GM23248 (cell line): Measurements from ENCODE around the gene SMOC2. TPM values are rescaled to one million over a fixed set of nuclear protein-coding genes. Genes with fewer than 3 reads are reported as not detected.

Experiments used
- DNase-seq: peaks from one replicate; pipeline ENCODE4 v3.0.0-alpha.2; 2015
- H2AFZ ChIP-seq: fragments of 200-600 bp; sonication (generic); 2 replicates; pipeline ENCODE4 v1.6.1; 2016; ENCODE audit warnings: antibody characterized with exemption
- H3F3A ChIP-seq: fragments of 200-600 bp; sonication (generic); 2 replicates; pipeline ENCODE4 v1.6.1; 2016; ENCODE audit warnings: mild to moderate bottlenecking, antibody characterized with exemption, mixed run types; ENCODE audit not compliant: insufficient read depth
- H3K27ac ChIP-seq: fragments of 200-600 bp; sonication (generic); 2 replicates; pipeline ENCODE4 v1.5.1; 2016; ENCODE audit warnings: mild to moderate bottlenecking
- H3K27me3 ChIP-seq: fragments of 200-600 bp; sonication (generic); replicated peaks from 2 replicates; pipeline ENCODE4 v1.6.1; 2016; ENCODE audit warnings: mild to moderate bottlenecking; ENCODE audit not compliant: insufficient read depth
- H3K36me3 ChIP-seq: fragments of 200-600 bp; sonication (generic); 2 replicates; pipeline ENCODE4 v1.6.1; 2016; ENCODE audit warnings: low read depth, mild to moderate bottlenecking
- H3K4me1 ChIP-seq: fragments of 200-600 bp; sonication (generic); 2 replicates; pipeline ENCODE4 v1.6.1; 2016; ENCODE audit warnings: mild to moderate bottlenecking; ENCODE audit not compliant: insufficient read depth
- H3K4me2 ChIP-seq: fragments of 200-600 bp; sonication (generic); one replicate; pipeline ENCODE4 v1.6.1; 2016; ENCODE audit warnings: mild to moderate bottlenecking; ENCODE audit not compliant: unreplicated experiment
- H3K4me3 ChIP-seq: fragments of 200-600 bp; sonication (generic); 2 replicates; pipeline ENCODE4 v1.5.1; 2016; ENCODE audit warnings: mild to moderate bottlenecking
- H3K79me2 ChIP-seq: fragments of 200-600 bp; sonication (generic); 2 replicates; pipeline ENCODE4 v1.6.1; 2016; ENCODE audit warnings: mild to moderate bottlenecking; ENCODE audit not compliant: insufficient read depth
- H3K9ac ChIP-seq: fragments of 200-600 bp; sonication (generic); 2 replicates; pipeline ENCODE4 v1.6.1; 2016; ENCODE audit warnings: mild to moderate bottlenecking
- H3K9me2 ChIP-seq: fragments of 200-600 bp; sonication (generic); 2 replicates; pipeline ENCODE4 v1.6.1; 2016; ENCODE audit warnings: mixed run types, mild to moderate bottlenecking, moderate library complexity; ENCODE audit not compliant: insufficient read depth
- H3K9me3 ChIP-seq: fragments of 200-600 bp; sonication (generic); one replicate; pipeline ENCODE4 v1.6.1; 2017; ENCODE audit warnings: low read depth
- H4K20me1 ChIP-seq: fragments of 200-600 bp; sonication (generic); 2 replicates; pipeline ENCODE4 v1.6.0; 2016; ENCODE audit not compliant: insufficient read depth
- EZH2 ChIP-seq: fragments of 200-600 bp; sonication (generic); IDR thresholded peaks from 2 replicates; pipeline ENCODE4 v1.6.1; 2018; ENCODE audit warnings: antibody characterized with exemption, mild to moderate bottlenecking; ENCODE audit not compliant: insufficient read depth, poor library complexity, severe bottlenecking
- EZH2phosphoT487 ChIP-seq: fragments of 200-600 bp; sonication (generic); IDR thresholded peaks from 2 replicates; pipeline ENCODE4 v1.6.1; 2018; ENCODE audit warnings: antibody characterized with exemption, moderate library complexity, mild to moderate bottlenecking, low read depth; ENCODE audit not compliant: insufficient read depth
- WGBS, 2 experiments: methylation state at CpG; one replicate each; pipeline ENCODE4 v1.1.6; 2015 to 2017; ENCODE audit warnings: low lambda C conversion rate in 2 of 2, low coverage in 1 of 2; ENCODE audit errors: missing lambda C conversion rate in 2 of 2; 5-methylcytosine and 5-hydroxymethylcytosine counted together
- in situ Hi-C: fragments of 300-500 bp; cut with MboI; formaldehyde crosslinking; loops from 2 replicates; pipeline ENCODE4 v1.15.0; 2020
- polyA plus RNA-seq: library from polyadenylated mRNA; unstranded; fragments of >200 nt; fragmentation: Nextera tagmentation; extraction: Ambion mirVana; gene quantifications from 2 replicates; pipeline ENCODE4 v1.2.1, GENCODE V29; 2016
- total RNA-seq: library from RNA; depleted of rRNA; stranded (reverse); fragments of >200 nt; shearing (Covaris generic); gene quantifications from 2 replicates; pipeline ENCODE4 v1.2.3, GENCODE V29; 2014

Gene SMOC2
- total and polyA plus RNA-seq, 2 experiments from 2014 or later = not detected

GRCh38 chr6:168413856-168414255 is 27.1 kb upstream of the SMOC2 start:
- H3K4me1 ChIP-seq = no peaks in the 10 kb centered on the region
- H3F3A ChIP-seq = no peaks in the 10 kb centered on the region
- TF ChIP-seq EZH2phosphoT487 (no peak), EZH2 (no peak)
- no peak overlapping the region for H3K27ac ChIP-seq
- no peak overlapping the region for H3K9ac ChIP-seq
- WGBS, 2 experiments = 66 to 70% methylated on average over 17 of the region's 17 CpGs
- no peak overlapping the region for H2AFZ ChIP-seq
- H3K79me2 ChIP-seq = no peaks in the 10 kb centered on the region
- no peaks in the 10 kb centered on the region for H4K20me1 ChIP-seq
- no peaks in the 10 kb centered on the region for H3K36me3 ChIP-seq
- no peak overlapping the region for H3K4me3 ChIP-seq
- no peaks in the 10 kb centered on the region for H3K9me3 ChIP-seq
- no peak overlapping the region for H3K4me2 ChIP-seq
- no peaks in the 10 kb centered on the region for H3K9me2 ChIP-seq
- in situ Hi-C loops = no loop called here
- DNase-seq = no peak
- no peaks in the 10 kb centered on the region for H3K27me3 ChIP-seq

DNA sequence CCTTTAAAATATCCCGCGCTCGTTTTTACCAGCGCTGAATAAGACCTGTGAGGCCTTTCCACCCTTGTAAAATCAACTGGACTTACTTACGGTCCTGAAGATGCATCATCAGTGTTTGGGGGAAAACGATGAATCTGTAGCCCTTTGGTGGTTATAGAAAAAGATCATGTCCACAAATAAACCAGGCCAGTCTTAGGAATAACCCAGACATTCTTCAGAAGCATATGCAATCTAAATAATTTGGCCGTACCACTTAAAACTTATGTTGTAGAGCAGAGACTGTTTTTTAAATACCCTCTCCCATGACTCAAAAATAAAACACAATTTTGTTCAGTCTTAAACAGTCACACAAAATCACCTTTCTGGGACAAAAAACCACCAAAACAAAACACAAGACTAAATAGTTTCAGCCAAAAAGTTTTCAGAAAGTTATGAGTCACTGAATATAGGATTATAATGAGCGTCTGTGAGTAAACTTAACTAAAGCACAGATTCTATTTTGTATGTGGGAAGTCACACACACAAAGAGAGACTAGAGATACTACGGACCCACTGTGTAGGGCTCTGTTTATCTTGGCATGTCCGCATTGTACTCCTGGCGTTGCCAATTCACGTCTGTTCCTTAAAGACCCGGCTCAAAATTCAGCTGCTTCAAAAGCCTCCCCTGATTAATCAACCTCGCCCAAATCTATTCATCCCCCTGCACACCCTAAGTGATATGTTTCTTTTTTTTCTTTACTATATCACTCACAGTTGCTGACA is 26.5 kb upstream of the SMOC2 start:
- H3K9me2 ChIP-seq = no peaks in the 10 kb centered on the region
- H3K4me3 ChIP-seq = no peak overlapping the region
- DNase-seq = no peak
- no peaks in the 10 kb centered on the region for H3K9me3 ChIP-seq
- H4K20me1 ChIP-seq = no peaks in the 10 kb centered on the region
- no peak overlapping the region for H3K4me2 ChIP-seq
- H2AFZ ChIP-seq = no peak overlapping the region
- H3K79me2 ChIP-seq = no peaks in the 10 kb centered on the region
- no peak overlapping the region for H3K9ac ChIP-seq
- WGBS, 2 experiments = 41 to 45% methylated on average over 14 of the region's 14 CpGs
- no peak for TF ChIP-seq EZH2
- no peak for TF ChIP-seq EZH2phosphoT487
- H3K4me1 ChIP-seq = no peaks in the 10 kb centered on the region
- in situ Hi-C loops = no loop called here
- H3K27me3 ChIP-seq = no peaks in the 10 kb centered on the region
- no peak overlapping the region for H3K27ac ChIP-seq
- H3K36me3 ChIP-seq = no peaks in the 10 kb centered on the region
- no peaks in the 10 kb centered on the region for H3F3A ChIP-seq

GRCh38 chr6:168415098-168415992 is 25.6 kb upstream of the SMOC2 start:
- 40 to 43% methylated on average over 26 of the region's 26 CpGs for WGBS, 2 experiments
- Histone ChIP-seq H3F3A (no peaks in the 10 kb centered on the region), H3K9me2 (no peaks in the 10 kb centered on the region), H3K4me1 (no peaks in the 10 kb centered on the region), H3K4me2 (no peak overlapping the region), H4K20me1 (no peaks in the 10 kb centered on the region), H3K79me2 (no peaks in the 10 kb centered on the region), H3K36me3 (no peaks in the 10 kb centered on the region), H3K27ac (no peak overlapping the region), H3K9me3 (no peaks in the 10 kb centered on the region), H3K4me3 (no peak overlapping the region), H3K27me3 (no peaks in the 10 kb centered on the region), H3K9ac (no peak overlapping the region), H2AFZ (no peak overlapping the region)
- TF ChIP-seq EZH2 (no peak), EZH2phosphoT487 (no peak)
- DNase-seq = no peak
- in situ Hi-C loops = no loop called here

- Histone ChIP-seq H3K9me2 (no peaks in the 10 kb centered on the region), H3K4me3 (no peak overlapping the region), H3K36me3 (no peaks in the 10 kb centered on the region), H3K9ac (no peak overlapping the region), H3K4me2 (no peak overlapping the region), H3K4me1 (no peaks in the 10 kb centered on the region), H4K20me1 (no peaks in the 10 kb centered on the region), H3K27me3 (no peaks in the 10 kb centered on the region), H2AFZ (no peak overlapping the region), H3K9me3 (no peaks in the 10 kb centered on the region), H3K79me2 (no peaks in the 10 kb centered on the region), H3F3A (no peaks in the 10 kb centered on the region), H3K27ac (no peak overlapping the region)
- in situ Hi-C loops = no loop called here
- TF ChIP-seq EZH2 (no peak), EZH2phosphoT487 (no peak)
- 66 to 70% methylated on average over 14 to 15 of the region's 15 CpGs for WGBS, 2 experiments
- DNase-seq = no peak
Observed at GRCh38 chr6:168415993-168416530, 24.9 kb upstream of the SMOC2 start.
